Kidney (tissue), 22 donors: ENCODE measurements around the gene ACLY. TPM values are rescaled to one million over a fixed set of nuclear protein-coding genes. Genes with fewer than 3 reads are reported as not detected.

Experiments used
- DNase-seq, 5 donors: peaks; one replicate each; pipeline ENCODE4 v3.0.0-alpha.2; 2013 to 2020
- FAIRE-seq: peaks from 2 replicates; lab custom pipeline; 2012; peaks lifted over from hg19 to GRCh38; lab: Jason Lieb, UNC
- H3K27ac ChIP-seq, 2 donors: one replicate each; pipeline ENCODE4 v1.7.0; 2013; ENCODE audit warnings: low read depth in 2 of 2, low read length in 2 of 2, inconsistent platforms in 1 of 2
- H3K27me3 ChIP-seq: one replicate; pipeline ENCODE4 v1.7.1; 2013; ENCODE audit warnings: low read length, inconsistent platforms; ENCODE audit not compliant: control insufficient read depth, insufficient read depth
- H3K36me3 ChIP-seq, 3 donors: one replicate each; pipeline versions ENCODE4 v1.7.0 to v1.7.1; 2013; ENCODE audit warnings: low read length in 3 of 3, control low read depth in 1 of 3, inconsistent platforms in 1 of 3; ENCODE audit not compliant: insufficient read depth in 3 of 3, control insufficient read depth in 2 of 3
- H3K4me1 ChIP-seq, 3 donors: one replicate each; pipeline versions ENCODE4 v1.7.0 to v1.7.1; 2013; ENCODE audit warnings: low read length in 3 of 3, inconsistent platforms in 1 of 3, low read depth in 1 of 3; ENCODE audit not compliant: control insufficient read depth in 2 of 3, insufficient read depth in 2 of 3
- H3K4me3 ChIP-seq, 3 donors: one replicate each; pipeline versions ENCODE4 v1.7.0 to v1.8.1; 2013; ENCODE audit warnings: low read length in 3 of 3, control low read depth in 1 of 3, inconsistent platforms in 1 of 3
- H3K9ac ChIP-seq, 3 donors: one replicate each; pipeline versions ENCODE4 v1.7.0 to v1.7.1; 2013; ENCODE audit warnings: low read length in 3 of 3, control low read depth in 1 of 3, inconsistent platforms in 1 of 3
- H3K9me3 ChIP-seq, 3 donors: one replicate each; pipeline versions ENCODE4 v1.7.0 to v1.7.1; 2013; ENCODE audit warnings: low read length in 3 of 3, control low read depth in 1 of 3, inconsistent platforms in 1 of 3; ENCODE audit not compliant: control insufficient read depth in 2 of 3, insufficient read depth in 1 of 3
- CTCF ChIP-seq: IDR thresholded peaks from 3 replicates; pipeline ENCODE4 v1.5.1; 2012; ENCODE audit warnings: mild to moderate bottlenecking, moderate library complexity, borderline replicate concordance; ENCODE audit not compliant: insufficient read depth; ENCODE audit errors: extremely low read depth
- intact Hi-C: fragments of 100-400 bp; cut with DNase I; formaldehyde crosslinking; loops from one replicate; pipeline ENCODE4 v1.11.1; 2022
- long read RNA-seq, 10 donors: library from polyadenylated mRNA in 1 of 10; unstranded in 1 of 10; transcript quantifications; one replicate each; pipeline ENCODE4 v2.0.0 and lab custom pipeline, GENCODE V29; 2021 to 2026
- polyA plus RNA-seq: library from polyadenylated mRNA; stranded (reverse); fragments of 350-450 nt; fragmentation: Illumina TruSeq; extraction: RNeasy Lipid Tissue Mini Kit (QIAGEN cat#74804); gene quantifications from one replicate; pipeline ENCODE4 v1.2.3, GENCODE V29; 2014; ENCODE audit warnings: low read depth, low replicate concordance; ENCODE audit not compliant: insufficient read depth
- total RNA-seq: library from RNA; stranded (reverse); fragmentation: NEBNext Ultra II Directional; extraction: Animal tissue kit (Norgen Biotek cat#: 25700); gene quantifications from one replicate; pipeline ENCODE4 v1.2.1, GENCODE V29; 2021
- donor health status: control.
- donor health status: control.
- donor health status: control.
- donor health status: control.
- donor health status: control.
- donor health status: DM: yes; HTN: yes; CAD: no.
- donor health status: Normal renal cell carcinoma (clear cell type).

The ACLY gene
- 104 TPM for total RNA-seq
- 33.7 TPM for polyA plus RNA-seq
- long read RNA-seq, donor 1, full-length matches to known transcripts: 1 of 8 reads
- long read RNA-seq, donor 1, partial matches to known transcripts: 7 of 8 reads
- long read RNA-seq, donor 1, other reads (novel, unspliced or antisense): 0 of 8 reads
- long read RNA-seq, donor 2, full-length matches to known transcripts: 1 of 6 reads
- long read RNA-seq, donor 2, partial matches to known transcripts: 5 of 6 reads
- long read RNA-seq, donor 2, other reads (novel, unspliced or antisense): 0 of 6 reads
- long read RNA-seq, donor 3, partial matches to known transcripts: 5 of 5 reads
- long read RNA-seq, donor 3, other reads (novel, unspliced or antisense): 0 of 5 reads
- long read RNA-seq, donor 4, full-length matches to known transcripts: 6 of 6 reads
- long read RNA-seq, donor 4, partial matches to known transcripts: 0 of 6 reads
- long read RNA-seq, donor 4, other reads (novel, unspliced or antisense): 0 of 6 reads
- long read RNA-seq, donor 5: 0 reads
- long read RNA-seq, donor 6: 0 reads
- long read RNA-seq, donor 7, full-length matches to known transcripts: 78 of 126 reads
- long read RNA-seq, donor 7, partial matches to known transcripts: 32 of 126 reads
- long read RNA-seq, donor 7, other reads (novel, unspliced or antisense): 16 of 126 reads
- long read RNA-seq, donor 8, full-length matches to known transcripts: 1 of 6 reads
- long read RNA-seq, donor 8, partial matches to known transcripts: 5 of 6 reads
- long read RNA-seq, donor 8, other reads (novel, unspliced or antisense): 0 of 6 reads
- long read RNA-seq, donor 9, partial matches to known transcripts: 6 of 6 reads
- long read RNA-seq, donor 9, other reads (novel, unspliced or antisense): 0 of 6 reads
- long read RNA-seq, donor 10, partial matches to known transcripts: 5 of 6 reads
- long read RNA-seq, donor 10, other reads (novel, unspliced or antisense): 0 of 6 reads

DNA sequence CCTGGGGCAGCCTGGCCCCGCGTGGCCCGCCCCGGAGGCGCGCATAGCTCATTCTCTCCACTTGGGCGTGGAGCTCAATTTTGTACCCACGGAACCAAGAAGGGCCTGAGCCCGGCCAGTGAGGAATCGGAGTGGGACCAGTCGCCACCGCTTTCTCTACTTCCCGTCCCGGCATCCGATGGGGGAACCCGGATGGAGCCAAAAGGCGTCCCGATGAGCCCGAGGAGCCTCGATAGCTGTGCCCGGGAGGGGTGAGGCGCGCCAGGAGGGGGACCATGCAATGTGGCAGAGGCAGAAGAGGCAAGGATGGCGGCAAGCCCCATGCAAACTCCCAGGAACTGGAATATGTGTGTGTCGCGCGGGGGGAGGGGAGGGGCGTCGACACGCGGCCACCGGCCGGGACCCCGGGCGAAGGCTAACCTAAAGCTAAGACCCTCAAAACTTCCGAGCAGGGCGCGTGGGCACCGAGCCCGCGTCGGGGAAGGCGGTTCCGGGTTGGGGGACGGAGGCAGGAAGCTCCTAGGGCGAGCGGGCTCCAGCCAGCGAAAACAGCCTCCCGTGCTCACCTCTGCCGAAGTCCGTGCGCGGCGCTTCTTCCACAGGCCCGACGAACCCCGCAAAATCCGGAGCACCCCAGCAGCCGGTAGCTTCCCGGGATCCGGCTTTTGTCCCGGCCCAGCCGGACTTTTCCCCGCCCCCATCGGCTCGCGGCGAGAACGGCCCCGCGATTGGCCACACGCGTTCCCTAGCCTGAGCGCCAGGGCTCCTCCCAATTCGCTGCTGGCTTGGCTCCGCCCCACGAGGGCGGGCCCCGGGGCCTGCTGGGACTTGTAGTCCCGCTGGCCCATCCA, at the start of gene ACLY:
TSS of gene ACLY (minus strand) at position 638 of the 851 bp plus-strand sequence. CDS start 5,078 bp downstream, outside the sequence.
- DNase-seq (peak; percentile 97 to 99 (median 99)), FAIRE-seq (no peak)
- Histone ChIP-seq H3K9me3 (no peaks in the 10 kb centered on the region), H3K9ac (peak within 1 kb of the TSS; percentile 38 to 84 (median 78)), H3K36me3 (no peaks in the 10 kb centered on the region), H3K4me1 (peaks cover 0 to 26% (median 22%) of the 10 kb centered on the region in 3 donors), H3K4me3 (peak within 1 kb of the TSS; percentile 75 to 96 (median 87)), H3K27ac (peak within 1 kb of the TSS; percentile 80 to 86), H3K27me3 (no peaks in the 10 kb centered on the region)
- intact Hi-C loops: no loop called here
- TF ChIP-seq CTCF: no peak

DNA sequence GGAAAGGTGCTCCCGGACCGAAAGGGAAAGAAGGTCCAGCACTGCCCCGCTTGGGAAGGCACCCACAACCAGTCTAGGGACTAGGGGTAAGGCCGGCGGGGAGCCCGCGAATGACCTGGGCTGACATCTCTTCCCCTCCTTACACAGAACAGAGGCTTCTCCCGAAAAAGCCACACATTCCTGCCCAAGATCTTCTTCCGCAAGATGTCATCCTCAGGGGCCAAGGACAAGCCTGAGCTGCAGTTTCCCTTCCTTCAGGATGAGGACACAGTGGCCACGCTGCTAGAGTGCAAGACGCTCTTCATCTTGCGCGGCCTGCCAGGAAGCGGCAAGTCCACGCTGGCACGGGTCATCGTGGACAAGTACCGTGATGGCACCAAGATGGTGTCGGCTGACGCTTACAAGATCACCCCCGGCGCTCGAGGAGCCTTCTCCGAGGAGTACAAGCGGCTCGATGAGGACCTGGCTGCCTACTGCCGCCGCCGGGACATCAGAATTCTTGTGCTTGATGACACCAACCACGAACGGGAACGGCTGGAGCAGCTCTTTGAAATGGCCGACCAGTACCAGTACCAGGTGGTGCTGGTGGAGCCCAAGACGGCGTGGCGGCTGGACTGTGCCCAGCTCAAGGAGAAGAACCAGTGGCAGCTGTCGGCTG, 49.3 kb upstream of the ACLY start:
- TF ChIP-seq CTCF: no peak
- Histone ChIP-seq H3K9ac (peak overlapping the region in 1 of 3 donors; percentile 90), H3K9me3 (no peaks in the 10 kb centered on the region), H3K4me3 (peak overlapping the region in 2 of 3 donors; percentile 75 to 86), H3K4me1 (peaks cover 0 to 44% (median 27%) of the 10 kb centered on the region in 3 donors), H3K27me3 (no peaks in the 10 kb centered on the region), H3K27ac (peak overlapping the region in 1 of 2 donors; percentile 60), H3K36me3 (peaks cover 2 to 8% (median 4%) of the 10 kb centered on the region in 3 donors)
- intact Hi-C loops: no loop called here
- peak in 1 of 5 donors; percentile 80 for DNase-seq
- no peak for FAIRE-seq
